IMR-90 (cell line): ENCODE measurements around the gene NOL4L. TPM values are rescaled to one million over a fixed set of nuclear protein-coding genes. Genes with fewer than 3 reads are reported as not detected.

Source experiments
- ATAC-seq: fragments of 200-7000 bp; cut with Tn5 transposase; 2 replicates; pipeline ENCODE4 v1.9.1; 2020; ENCODE audit warnings: low read depth, mild to moderate bottlenecking, moderate library complexity
- BruUV-seq: library from RNA; stranded (reverse); fragments of 400-500 nt; replicated peaks from 2 replicates; lab custom pipeline; 2021; lab: Mats Ljungman, UMichigan
- CTCF ChIA-PET: fragments of 300-600 bp; formaldehyde crosslinking; extraction: SDS; loops from one replicate; lab custom pipeline; 2021; ENCODE audit warnings: antibody characterized with exemption; lab: Yijun Ruan, JAX
- POLR2A ChIA-PET: fragments of 300-600 bp; sonication (Branson Sonifier 250); formaldehyde crosslinking; loops from one replicate; lab custom pipeline; 2022; ENCODE audit warnings: antibody characterized with exemption; ENCODE audit not compliant: unreplicated experiment; lab: Charles Lee
- DNase-seq: peaks from one replicate; pipeline ENCODE4 v3.0.0; 2013
- H2AFZ ChIP-seq: replicated peaks from 2 replicates; pipeline ENCODE3; 2013; ENCODE audit warnings: low read length, mild to moderate bottlenecking; ENCODE audit not compliant: poor library complexity
- H2AK5ac ChIP-seq: 2 replicates; pipeline ENCODE4 v1.6.1; 2013; ENCODE audit warnings: low read depth, low read length, inconsistent platforms
- H2AK9ac ChIP-seq: replicated peaks from 2 replicates; pipeline ENCODE3; 2013; ENCODE audit warnings: mild to moderate bottlenecking, low read depth, low read length, moderate library complexity; ENCODE audit not compliant: poor library complexity
- H2BK120ac ChIP-seq: 2 replicates; pipeline ENCODE4 v1.6.1; 2013; ENCODE audit warnings: low read depth, low read length, inconsistent platforms
- H2BK15ac ChIP-seq: 3 replicates; pipeline ENCODE4 v1.6.1; 2013; ENCODE audit warnings: low read depth, low read length, inconsistent platforms
- H2BK20ac ChIP-seq: 2 replicates; pipeline ENCODE4 v1.6.1; 2013; ENCODE audit warnings: low read depth, mild to moderate bottlenecking, inconsistent platforms, low read length, moderate library complexity
- H2BK5ac ChIP-seq: 2 replicates; pipeline ENCODE4 v1.6.1; 2013; ENCODE audit warnings: mild to moderate bottlenecking, low read depth, low read length, inconsistent platforms; ENCODE audit not compliant: poor library complexity, severe bottlenecking
- H3K14ac ChIP-seq: replicated peaks from 2 replicates; pipeline ENCODE4 v1.6.1; 2013; ENCODE audit warnings: low read depth, low read length, inconsistent platforms
- H3K18ac ChIP-seq: 2 replicates; pipeline ENCODE4 v1.6.1; 2013; ENCODE audit warnings: low read depth, low read length, control low read depth
- H3K23ac ChIP-seq: 2 replicates; pipeline ENCODE4 v1.6.1; 2013; ENCODE audit warnings: low read depth, low read length, inconsistent platforms
- H3K27ac ChIP-seq: 2 replicates; pipeline ENCODE4 v1.5.1; 2013; ENCODE audit warnings: mild to moderate bottlenecking, control low read depth, low read length; ENCODE audit not compliant: insufficient read depth
- H3K27me3 ChIP-seq: 2 replicates; pipeline ENCODE4 v1.6.1; 2013; ENCODE audit warnings: low read length; ENCODE audit not compliant: control insufficient read depth, insufficient read depth
- H3K36me3 ChIP-seq: 2 replicates; pipeline ENCODE4 v1.6.1; 2013; ENCODE audit warnings: low read length, mixed read lengths; ENCODE audit not compliant: control insufficient read depth, insufficient read depth
- H3K4ac ChIP-seq: 2 replicates; pipeline ENCODE4 v1.6.1; 2013; ENCODE audit warnings: low read depth, low read length, inconsistent platforms
- H3K4me1 ChIP-seq: 2 replicates; pipeline ENCODE4 v1.6.1; 2013; ENCODE audit warnings: low read length, mixed read lengths; ENCODE audit not compliant: control insufficient read depth, insufficient read depth
- H3K4me2 ChIP-seq: 2 replicates; pipeline ENCODE4 v1.6.1; 2013; ENCODE audit warnings: low read depth, mild to moderate bottlenecking, control low read depth, low read length, moderate library complexity
- H3K4me3 ChIP-seq: 2 replicates; pipeline ENCODE4 v1.5.1; 2013; ENCODE audit warnings: low read depth, mild to moderate bottlenecking, control low read depth, low read length, moderate library complexity; ENCODE audit not compliant: insufficient read depth
- H3K56ac ChIP-seq: 2 replicates; pipeline ENCODE4 v1.6.1; 2013; ENCODE audit warnings: low read length, inconsistent platforms; ENCODE audit not compliant: insufficient read depth; ENCODE audit errors: extremely low read depth
- H3K79me1 ChIP-seq, 2 experiments: 2 replicates each; pipeline ENCODE4 v1.6.1; 2013; ENCODE audit warnings: low read length in 2 of 2, inconsistent platforms in 1 of 2, low read depth in 1 of 2
- H3K9ac ChIP-seq: 2 replicates; pipeline ENCODE4 v1.6.1; 2013; ENCODE audit warnings: low read depth, low read length, control low read depth
- H3K9me1 ChIP-seq: 2 replicates; pipeline ENCODE4 v1.6.1; 2013; ENCODE audit warnings: low read length, inconsistent platforms; ENCODE audit not compliant: insufficient read depth
- H3K9me3 ChIP-seq: 2 replicates; pipeline ENCODE4 v1.6.1; 2013; ENCODE audit warnings: low read length; ENCODE audit not compliant: control insufficient read depth, insufficient read depth
- H4K20me1 ChIP-seq: 2 replicates; pipeline ENCODE4 v1.6.1; 2013; ENCODE audit warnings: low read length, inconsistent platforms; ENCODE audit not compliant: insufficient read depth
- H4K5ac ChIP-seq: 2 replicates; pipeline ENCODE4 v1.6.1; 2013; ENCODE audit warnings: mild to moderate bottlenecking, low read depth, low read length, control low read depth
- H4K8ac ChIP-seq, 2 experiments: 2 replicates each; pipeline ENCODE4 v1.6.1; 2013; ENCODE audit warnings: low read depth in 2 of 2, low read length in 2 of 2, control low read depth in 1 of 2, inconsistent platforms in 1 of 2
- H4K91ac ChIP-seq: 2 replicates; pipeline ENCODE4 v1.6.1; 2013; ENCODE audit warnings: low read depth, low read length, inconsistent platforms; ENCODE audit not compliant: insufficient read depth
- BHLHE40 ChIP-seq: fragments of 150-350 bp; IDR thresholded peaks from 2 replicates; pipeline ENCODE4 v1.6.1; 2016; ENCODE audit warnings: mild to moderate bottlenecking, low read depth, low read length
- CTCF ChIP-seq: conservative IDR thresholded peaks from 2 replicates; pipeline ENCODE4 v1.5.1; 2012; ENCODE audit warnings: mild to moderate bottlenecking, low read depth, low read length, improper control_type of control experiment
- ELK1 ChIP-seq: fragments of 150-350 bp; IDR thresholded peaks from 2 replicates; pipeline ENCODE4 v1.6.1; 2016; ENCODE audit warnings: low read depth, mild to moderate bottlenecking, low read length, moderate library complexity, borderline replicate concordance
- FOS ChIP-seq: fragments of 150-350 bp; IDR thresholded peaks from 2 replicates; pipeline ENCODE4 v1.6.1; 2016; ENCODE audit warnings: low read depth, low read length
- MAFK ChIP-seq: IDR thresholded peaks from 2 replicates; pipeline ENCODE4 v1.6.1; 2012; ENCODE audit warnings: low read depth, low read length, improper control_type of control experiment
- MXI1 ChIP-seq: IDR thresholded peaks from 2 replicates; pipeline ENCODE4 v1.6.1; 2012; ENCODE audit warnings: low read depth, mild to moderate bottlenecking, low read length, moderate library complexity, borderline replicate concordance
- POLR2A ChIP-seq: IDR thresholded peaks from 2 replicates; pipeline ENCODE4 v1.6.1; 2012; ENCODE audit warnings: mild to moderate bottlenecking, low read depth, low read length
- RCOR1 ChIP-seq: IDR thresholded peaks from 2 replicates; pipeline ENCODE4 v1.6.1; 2012; ENCODE audit warnings: mild to moderate bottlenecking, low read length, improper control_type of control experiment; ENCODE audit not compliant: insufficient replicate concordance
- SMC3 ChIP-seq: fragments of 150-350 bp; IDR thresholded peaks from 2 replicates; pipeline ENCODE4 v1.6.1; 2016; ENCODE audit warnings: low read depth, mild to moderate bottlenecking, antibody characterized with exemption, low read length, moderate library complexity
- WGBS, 2 experiments: methylation state at CpG; one replicate each; pipeline versions ENCODE4 v1.1.5 to v1.1.7; 2013; ENCODE audit warnings: missing lambda C conversion rate in 2 of 2; ENCODE audit not compliant: insufficient read length in 1 of 2; ENCODE audit errors: extremely low coverage in 2 of 2; 5-methylcytosine and 5-hydroxymethylcytosine counted together
- dilution Hi-C: fragments of 300-500 bp; cut with HindIII; formaldehyde crosslinking; loops from one replicate; pipeline ENCODE4 v1.14.3; 2018; ENCODE audit warnings: low sequenced_read_pairs; ENCODE audit not compliant: unreplicated experiment
- in situ Hi-C: fragments of 300-500 bp; cut with MboI; formaldehyde crosslinking; loops from 3 replicates; pipeline ENCODE4 v1.14.3; 2019; ENCODE audit warnings: low sequenced_read_pairs, inconsistent platforms, mixed read lengths
- intact Hi-C: fragments of 100-400 bp; cut with micrococcal nuclease; formaldehyde crosslinking; loops from 2 replicates; pipeline ENCODE4 v1.10.0; 2022
- polyA plus RNA-seq, 3 experiments: library from polyadenylated mRNA; depleted of rRNA; stranded (reverse); fragments of >200 nt; gene quantifications; 2 replicates each; pipeline ENCODE4 v1.2.3, GENCODE V29; 2012; ENCODE audit warnings: low replicate concordance in 1 of 3
- total RNA-seq: library from RNA; depleted of rRNA; stranded (reverse); fragments of >200 nt; gene quantifications from 2 replicates; pipeline ENCODE4 v1.2.3, GENCODE V29; 2012
- TF ChIP-seq, protein P1 (sequence below): fragments of 150-350 bp; IDR thresholded peaks from 2 replicates; pipeline ENCODE4 v1.6.1; 2017; ENCODE audit warnings: mild to moderate bottlenecking, antibody characterized with exemption, low read length, low read depth

NOL4L gene
- total and polyA plus RNA-seq, 2 of the 4 experiments (the other 2 are of a cell fraction): 4.7 to 13.3 TPM

- H2AK9ac ChIP-seq: no peak overlapping the region
- H4K20me1 ChIP-seq: peaks cover 52% of the 10 kb centered on the region
- H3K4ac ChIP-seq: no peak overlapping the region
- BruUV-seq: no TSS peak
- DNase-seq (no peak), ATAC-seq (no peak)
- no peak overlapping the region for H2AK5ac ChIP-seq
- no peak overlapping the region for H3K14ac ChIP-seq
- 86% methylated on average over 2 of the region's 2 CpGs; no CpG with 5 or more reads in 1 of the 2 experiments for WGBS, 2 experiments
- H3K4me2 ChIP-seq: no peak overlapping the region
- H3K4me1 ChIP-seq: peaks cover 4% of the 10 kb centered on the region; the same call in 1 of the 2 replicates
- no peak for TF ChIP-seq BHLHE40
- TF ChIP-seq POLR2A: no peak
- TF ChIP-seq RCOR1: no peak
- TF ChIP-seq SMC3: no peak
- TF ChIP-seq MAFK: no peak; the same call in 1 of the 2 replicates
- TF ChIP-seq, protein P1, sequence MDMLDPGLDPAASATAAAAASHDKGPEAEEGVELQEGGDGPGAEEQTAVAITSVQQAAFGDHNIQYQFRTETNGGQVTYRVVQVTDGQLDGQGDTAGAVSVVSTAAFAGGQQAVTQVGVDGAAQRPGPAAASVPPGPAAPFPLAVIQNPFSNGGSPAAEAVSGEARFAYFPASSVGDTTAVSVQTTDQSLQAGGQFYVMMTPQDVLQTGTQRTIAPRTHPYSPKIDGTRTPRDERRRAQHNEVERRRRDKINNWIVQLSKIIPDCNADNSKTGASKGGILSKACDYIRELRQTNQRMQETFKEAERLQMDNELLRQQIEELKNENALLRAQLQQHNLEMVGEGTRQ: no peak
- TF ChIP-seq CTCF: no peak
- TF ChIP-seq MXI1: no peak
- TF ChIP-seq ELK1: no peak
- TF ChIP-seq FOS: no peak
- no peak overlapping the region for H3K27ac ChIP-seq
- no peaks in the 10 kb centered on the region for H3K27me3 ChIP-seq
- in situ Hi-C loops: no loop called here
- dilution Hi-C loops: no loop called here
- H3K23ac ChIP-seq: 0 out of 2 replicates have a peak overlapping the region, but pooled peaks have one; percentile 4
- no peak overlapping the region for H2BK15ac ChIP-seq
- H4K91ac ChIP-seq: no peak overlapping the region
- H3K9ac ChIP-seq: no peak overlapping the region
- no peak overlapping the region for H4K5ac ChIP-seq
- H3K18ac ChIP-seq: no peak overlapping the region
- no peak overlapping the region for H3K56ac ChIP-seq
- H3K4me3 ChIP-seq: no peak overlapping the region
- H2BK5ac ChIP-seq: no peak overlapping the region
- H3K9me3 ChIP-seq: no peaks in the 10 kb centered on the region
- no peaks in the 10 kb centered on the region for H3K36me3 ChIP-seq
- H2BK120ac ChIP-seq: no peak overlapping the region
- no peak overlapping the region for H4K8ac ChIP-seq
- no peak overlapping the region for H2BK20ac ChIP-seq
- H3K9me1 ChIP-seq: peaks cover 8% of the 10 kb centered on the region
- intact Hi-C loops: no loop called here
- ChIA-PET POLR2A (interaction anchor here (0.6 kb wide), 1 partner anchor 1180 kb away, joined by 5 read pairs; no protein-coding TSS in a partner anchor), CTCF (interaction anchor here (0.6 kb wide), 1 partner anchor 40 kb away, joined by 6 read pairs; no protein-coding TSS in a partner anchor)
- H2AFZ ChIP-seq: no peak overlapping the region
- H3K79me1 ChIP-seq: peaks cover 26 to 69% of the 10 kb centered on the region in 2 experiments
Observed at GRCh38 chr20:32415494-32415893, 169.6 kb downstream of the NOL4L start.
